Fibroblast of pulmonary artery (primary cell): ENCODE data around the gene CECR2.

Experiments
- DNase-seq: peaks from one replicate; pipeline ENCODE4 v3.0.0-alpha.2; 2010; ENCODE audit warnings: low read depth
- H3K4me3 ChIP-seq: replicated peaks from 2 replicates; pipeline ENCODE4 v1.5.1; 2011; ENCODE audit warnings: low read depth, mild to moderate bottlenecking, control low read depth, low read length, moderate library complexity
- TF ChIP-seq, protein P1 (sequence below): IDR thresholded peaks from 2 replicates; pipeline ENCODE4 v1.5.1; 2011; ENCODE audit warnings: mild to moderate bottlenecking, control low read depth, low read length, inconsistent platforms; ENCODE audit errors: missing control alignments

The CECR2 gene

DNA sequence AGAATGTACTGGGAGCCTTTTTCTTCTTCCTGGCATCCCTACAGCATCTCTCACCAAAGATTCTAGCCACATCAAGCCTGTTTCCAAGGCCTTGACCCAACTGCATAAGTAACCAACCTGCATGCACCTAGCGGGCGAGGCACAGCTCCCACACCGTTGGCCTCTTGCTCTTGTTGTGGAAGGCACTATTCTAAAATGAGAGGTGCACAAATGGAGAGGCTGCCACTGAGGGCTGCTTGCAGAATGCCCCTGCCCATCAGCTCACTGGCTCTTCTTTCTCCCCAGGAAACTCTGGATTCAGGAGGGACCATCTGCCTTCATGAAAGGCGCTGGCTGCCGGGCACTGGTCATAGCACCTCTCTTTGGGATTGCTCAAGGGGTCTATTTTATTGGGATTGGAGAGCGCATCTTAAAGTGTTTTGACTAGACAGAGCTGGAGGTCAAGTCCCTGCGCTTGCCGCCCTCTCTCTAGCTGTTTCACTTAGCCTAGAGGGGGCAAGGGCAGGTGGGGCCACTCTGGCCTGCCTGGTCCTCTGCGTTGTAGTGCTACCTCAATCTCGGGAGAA is 220.6 kb downstream of the CECR2 start:
- TF ChIP-seq, protein P1, sequence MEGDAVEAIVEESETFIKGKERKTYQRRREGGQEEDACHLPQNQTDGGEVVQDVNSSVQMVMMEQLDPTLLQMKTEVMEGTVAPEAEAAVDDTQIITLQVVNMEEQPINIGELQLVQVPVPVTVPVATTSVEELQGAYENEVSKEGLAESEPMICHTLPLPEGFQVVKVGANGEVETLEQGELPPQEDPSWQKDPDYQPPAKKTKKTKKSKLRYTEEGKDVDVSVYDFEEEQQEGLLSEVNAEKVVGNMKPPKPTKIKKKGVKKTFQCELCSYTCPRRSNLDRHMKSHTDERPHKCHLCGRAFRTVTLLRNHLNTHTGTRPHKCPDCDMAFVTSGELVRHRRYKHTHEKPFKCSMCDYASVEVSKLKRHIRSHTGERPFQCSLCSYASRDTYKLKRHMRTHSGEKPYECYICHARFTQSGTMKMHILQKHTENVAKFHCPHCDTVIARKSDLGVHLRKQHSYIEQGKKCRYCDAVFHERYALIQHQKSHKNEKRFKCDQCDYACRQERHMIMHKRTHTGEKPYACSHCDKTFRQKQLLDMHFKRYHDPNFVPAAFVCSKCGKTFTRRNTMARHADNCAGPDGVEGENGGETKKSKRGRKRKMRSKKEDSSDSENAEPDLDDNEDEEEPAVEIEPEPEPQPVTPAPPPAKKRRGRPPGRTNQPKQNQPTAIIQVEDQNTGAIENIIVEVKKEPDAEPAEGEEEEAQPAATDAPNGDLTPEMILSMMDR, result no peak
- DNase-seq, result no peak
- no peak overlapping the region for H3K4me3 ChIP-seq

DNA sequence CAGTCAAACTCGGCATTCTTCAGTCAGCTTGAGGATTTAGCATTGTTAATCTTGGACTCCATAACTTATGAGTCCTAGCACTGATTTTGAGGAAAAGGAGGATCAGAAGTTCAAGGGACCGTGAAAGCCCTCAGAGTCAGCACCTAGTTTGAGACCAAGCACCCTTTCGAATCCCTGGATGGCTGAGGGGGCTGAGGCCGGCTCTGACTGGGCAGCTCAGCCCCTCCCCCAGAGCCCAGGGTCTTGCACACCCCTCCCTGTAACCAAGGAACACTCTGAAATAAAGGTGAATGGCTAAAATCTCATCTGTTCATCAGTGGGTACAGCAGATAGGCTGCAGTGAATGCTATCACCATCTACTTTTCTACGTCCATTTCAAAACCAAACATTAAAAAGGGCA is 221.3 kb downstream of the CECR2 start:
- TF ChIP-seq, protein P1, result no peak
- no peak overlapping the region for H3K4me3 ChIP-seq
- DNase-seq, result no peak

DNA sequence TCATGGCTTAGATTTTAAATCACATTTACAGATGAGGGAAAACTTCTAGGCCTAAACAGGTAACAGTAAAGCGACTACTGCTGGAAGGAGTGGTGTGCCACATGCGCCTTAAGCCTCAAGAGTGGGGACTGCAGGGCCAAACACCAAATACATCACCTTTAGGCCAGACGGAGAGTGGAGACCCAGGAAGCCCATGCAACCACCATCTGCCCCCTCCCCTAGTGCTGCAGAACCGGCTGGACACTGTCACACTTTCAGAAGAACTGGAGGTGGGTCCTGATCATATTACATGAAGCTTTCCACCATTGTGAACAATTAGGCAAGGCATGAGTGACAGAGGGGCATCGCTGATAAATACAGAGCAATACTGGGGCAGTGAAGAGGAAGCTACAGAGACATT is 222.9 kb downstream of the CECR2 start:
- DNase-seq, result no peak
- TF ChIP-seq, protein P1, result no peak
- H3K4me3 ChIP-seq, result no peak overlapping the region

DNA sequence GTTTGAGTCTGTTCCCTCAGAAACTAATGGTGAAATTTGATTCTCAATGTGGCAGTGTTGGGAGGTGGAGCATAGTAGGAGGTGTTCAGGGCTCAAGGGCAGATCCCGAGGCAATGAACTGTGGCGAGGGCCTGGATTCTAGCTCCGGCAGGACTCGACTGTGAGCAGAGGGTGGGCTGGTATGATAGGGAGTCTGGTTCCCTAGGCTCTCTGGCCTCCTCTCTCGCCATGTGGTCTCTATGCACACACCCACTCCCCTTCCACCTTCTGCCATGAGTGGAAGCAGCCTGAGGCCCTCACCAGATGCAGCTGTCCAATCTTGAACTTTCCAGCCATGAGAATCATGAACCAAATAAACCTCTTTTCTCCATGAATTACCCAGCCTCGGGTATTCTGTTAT is 227.0 kb downstream of the CECR2 start:
- TF ChIP-seq, protein P1, result no peak
- no peak overlapping the region for H3K4me3 ChIP-seq
- DNase-seq, result no peak

DNA sequence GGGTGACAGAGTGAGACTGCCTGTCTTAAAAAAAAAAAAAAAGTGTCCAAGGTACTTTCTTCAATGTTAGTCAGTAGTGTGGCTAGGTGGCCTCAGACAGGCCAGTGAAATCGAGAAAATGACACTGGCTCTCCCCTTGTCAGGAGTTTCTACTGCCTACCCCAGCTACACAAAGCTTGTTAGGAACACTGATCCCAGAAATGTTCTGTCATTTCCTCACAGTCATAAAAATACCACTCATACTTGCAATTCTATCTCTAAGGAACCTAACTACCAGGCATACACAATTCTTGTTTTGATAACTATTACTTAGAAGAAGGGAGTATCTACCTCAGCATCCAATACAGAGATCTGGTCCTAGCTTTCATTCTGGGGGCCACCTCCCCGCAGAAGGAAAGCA is 228.0 kb downstream of the CECR2 start:
- TF ChIP-seq, protein P1, result no peak
- no peak for DNase-seq

DNA sequence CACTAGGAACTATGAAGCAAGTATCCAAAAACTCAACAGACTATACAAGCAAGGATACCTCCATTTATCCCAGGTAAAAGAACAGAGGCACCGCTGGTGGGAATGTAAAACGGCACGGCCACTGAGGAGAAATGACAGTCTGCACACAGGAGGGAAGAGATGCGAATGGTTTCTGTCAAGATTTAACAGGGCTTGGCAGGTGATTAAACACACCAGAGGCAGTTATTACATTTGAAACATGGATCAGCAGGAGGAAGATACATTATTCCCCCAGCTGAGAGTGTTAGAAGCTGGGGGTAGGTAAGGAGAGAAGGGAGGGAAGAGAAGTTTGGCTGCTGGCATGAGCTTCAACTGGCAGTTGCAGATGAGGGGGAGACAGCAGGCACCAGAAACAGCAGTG is 229.1 kb downstream of the CECR2 start:
- TF ChIP-seq, protein P1, result no peak
- DNase-seq, result no peak
- no peak overlapping the region for H3K4me3 ChIP-seq

More for the DNA sequence above, 228.0 kb downstream of the CECR2 start:
- H3K4me3 ChIP-seq, result no peak overlapping the region

DNA sequence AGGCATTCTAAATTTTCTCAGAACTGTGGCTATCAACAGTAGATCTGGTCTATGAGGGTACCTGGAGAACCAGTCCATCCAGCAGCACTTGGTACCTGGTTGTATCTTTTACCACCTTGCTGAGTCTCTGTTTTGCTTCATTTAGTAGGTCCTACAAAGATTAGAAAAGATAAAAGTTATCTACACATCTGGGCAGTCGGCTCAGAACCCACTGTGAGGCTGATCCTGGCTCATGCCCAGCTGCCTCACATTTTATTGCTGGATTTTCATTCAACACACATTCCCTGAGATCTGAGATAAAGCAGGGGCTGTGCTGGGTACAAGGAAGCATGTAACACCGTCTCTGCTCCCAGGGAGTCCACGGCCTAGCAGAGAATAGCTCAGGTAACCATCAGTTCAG is 231.8 kb downstream of the CECR2 start:
- H3K4me3 ChIP-seq, result no peak overlapping the region
- no peak for DNase-seq
- TF ChIP-seq, protein P1, result no peak
